ENCODE data around the gene PARD3.

The PARD3 gene

DNA sequence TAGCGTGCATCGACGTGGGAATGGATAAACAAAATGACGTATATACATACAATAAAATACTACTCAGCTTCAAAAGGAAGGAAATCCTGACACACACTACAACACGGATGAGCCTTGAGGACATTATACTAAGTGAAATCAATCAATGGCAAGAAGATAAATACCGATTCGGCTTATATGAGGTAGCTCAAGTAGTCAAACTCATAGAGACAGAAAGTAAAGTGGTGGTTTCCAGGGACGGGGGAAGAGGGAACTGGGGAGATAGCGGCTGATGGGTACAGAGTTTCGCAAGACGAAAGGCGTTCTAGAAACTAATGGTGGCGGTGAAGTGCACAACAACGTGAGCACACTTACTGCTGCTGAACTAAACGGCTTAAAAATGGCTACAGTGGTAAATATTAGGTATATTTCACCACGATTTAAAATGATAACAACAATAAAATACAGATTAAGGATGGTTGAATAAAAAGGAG is 516.7 kb downstream of the PARD3 start:
- no peak overlapping the region for H3K4me3 ChIP-seq (ENCODE audit: control insufficient read depth, low read depth, low read length)
- no peak for DNase-seq (ENCODE audit: low read depth)
- TF ChIP-seq, protein P1, sequence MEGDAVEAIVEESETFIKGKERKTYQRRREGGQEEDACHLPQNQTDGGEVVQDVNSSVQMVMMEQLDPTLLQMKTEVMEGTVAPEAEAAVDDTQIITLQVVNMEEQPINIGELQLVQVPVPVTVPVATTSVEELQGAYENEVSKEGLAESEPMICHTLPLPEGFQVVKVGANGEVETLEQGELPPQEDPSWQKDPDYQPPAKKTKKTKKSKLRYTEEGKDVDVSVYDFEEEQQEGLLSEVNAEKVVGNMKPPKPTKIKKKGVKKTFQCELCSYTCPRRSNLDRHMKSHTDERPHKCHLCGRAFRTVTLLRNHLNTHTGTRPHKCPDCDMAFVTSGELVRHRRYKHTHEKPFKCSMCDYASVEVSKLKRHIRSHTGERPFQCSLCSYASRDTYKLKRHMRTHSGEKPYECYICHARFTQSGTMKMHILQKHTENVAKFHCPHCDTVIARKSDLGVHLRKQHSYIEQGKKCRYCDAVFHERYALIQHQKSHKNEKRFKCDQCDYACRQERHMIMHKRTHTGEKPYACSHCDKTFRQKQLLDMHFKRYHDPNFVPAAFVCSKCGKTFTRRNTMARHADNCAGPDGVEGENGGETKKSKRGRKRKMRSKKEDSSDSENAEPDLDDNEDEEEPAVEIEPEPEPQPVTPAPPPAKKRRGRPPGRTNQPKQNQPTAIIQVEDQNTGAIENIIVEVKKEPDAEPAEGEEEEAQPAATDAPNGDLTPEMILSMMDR (conservative IDR thresholded peaks at IDR 0.05; ENCODE audit: control insufficient read depth, insufficient read depth, low read depth, low read length), result no peak

DNA sequence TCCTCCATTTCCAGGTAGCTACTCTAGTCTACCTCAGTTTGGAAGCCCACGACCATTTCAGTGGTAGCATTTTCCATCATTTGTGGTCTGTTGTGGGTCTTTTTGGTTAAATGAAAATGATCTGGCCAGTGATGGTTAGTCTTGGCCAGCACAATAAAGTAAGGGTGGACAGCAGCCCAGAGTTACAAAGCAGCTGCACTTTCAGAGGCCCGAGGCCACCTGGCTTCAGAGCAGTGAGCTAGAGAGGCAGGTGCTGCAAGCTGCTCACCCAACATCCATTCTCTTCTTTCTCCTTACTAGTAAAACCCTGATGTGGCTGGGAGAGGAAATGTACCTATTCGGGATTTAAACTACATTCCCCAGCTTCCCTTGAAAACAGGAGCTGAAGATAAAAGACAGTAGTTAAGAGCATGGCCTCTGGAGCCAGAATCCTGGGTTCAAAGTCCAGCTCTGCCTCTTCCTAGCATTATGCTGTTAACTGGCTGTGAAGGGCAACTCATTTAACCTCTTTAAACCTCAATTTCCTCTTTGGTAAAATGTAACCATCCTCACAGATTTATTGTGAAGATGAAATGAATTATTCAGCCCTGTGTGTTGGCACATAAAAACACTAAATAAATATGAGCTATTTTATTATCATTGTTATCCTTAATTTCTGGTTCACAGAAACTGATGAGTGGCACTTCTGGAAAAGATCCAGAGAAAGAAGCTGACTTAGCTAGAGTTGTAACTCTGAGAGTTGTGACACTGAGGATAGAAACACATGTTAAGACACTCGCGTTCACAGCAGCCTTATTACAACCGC is 517.4 kb downstream of the PARD3 start:
- no peak for DNase-seq (ENCODE audit: low read depth)
- no peak overlapping the region for H3K4me3 ChIP-seq (ENCODE audit: control insufficient read depth, low read depth, low read length)
- TF ChIP-seq, protein P1 (conservative IDR thresholded peaks at IDR 0.05; ENCODE audit: control insufficient read depth, insufficient read depth, low read depth, low read length), result no peak

DNA sequence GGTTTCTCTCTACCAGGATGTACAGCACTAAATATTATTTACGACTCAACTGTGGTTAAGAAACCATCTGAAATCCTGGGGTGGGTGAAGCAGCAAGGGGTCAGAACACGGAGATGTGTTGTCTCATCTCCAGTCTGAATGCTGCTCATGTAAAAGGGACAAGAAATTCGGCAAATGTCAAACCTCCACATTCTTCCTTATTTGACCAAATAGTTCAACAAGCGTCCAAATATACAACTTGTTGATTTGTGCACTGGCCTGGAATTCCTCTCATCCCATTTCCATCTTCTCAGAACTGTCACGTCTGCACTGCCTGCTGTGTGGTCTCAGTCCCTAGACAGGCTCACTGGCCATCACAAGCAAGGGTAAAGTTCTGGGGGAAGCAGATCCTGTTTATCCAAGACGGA is 520.0 kb downstream of the PARD3 start:
- TF ChIP-seq, protein P1 (conservative IDR thresholded peaks at IDR 0.05; ENCODE audit: control insufficient read depth, insufficient read depth, low read depth, low read length), result no peak
- peak; percentile 89 for DNase-seq (ENCODE audit: low read depth)
- no peak overlapping the region for H3K4me3 ChIP-seq (ENCODE audit: control insufficient read depth, low read depth, low read length)

DNA sequence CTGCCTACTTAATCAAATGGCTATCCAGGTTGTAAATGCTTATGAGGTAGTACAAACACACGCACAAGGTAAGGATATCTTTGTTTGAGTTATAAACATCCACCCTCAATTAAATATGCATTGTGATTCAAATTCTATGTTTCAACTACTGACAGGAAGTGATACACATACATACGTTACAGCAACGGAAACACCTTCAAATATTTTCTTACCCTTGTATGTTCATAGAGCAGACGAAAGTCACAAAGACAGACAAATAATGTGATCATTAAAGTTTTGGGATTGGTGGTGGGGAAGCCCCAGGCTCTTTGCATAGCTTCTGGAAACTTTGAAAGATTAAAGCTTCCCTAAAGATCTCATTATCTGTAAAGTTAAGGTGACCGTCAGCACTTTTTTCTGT is 521.0 kb downstream of the PARD3 start:
- TF ChIP-seq, protein P1 (conservative IDR thresholded peaks at IDR 0.05; ENCODE audit: control insufficient read depth, insufficient read depth, low read depth, low read length), result no peak
- DNase-seq (ENCODE audit: low read depth), result no peak
- H3K4me3 ChIP-seq (ENCODE audit: control insufficient read depth, low read depth, low read length), result no peak overlapping the region

DNA sequence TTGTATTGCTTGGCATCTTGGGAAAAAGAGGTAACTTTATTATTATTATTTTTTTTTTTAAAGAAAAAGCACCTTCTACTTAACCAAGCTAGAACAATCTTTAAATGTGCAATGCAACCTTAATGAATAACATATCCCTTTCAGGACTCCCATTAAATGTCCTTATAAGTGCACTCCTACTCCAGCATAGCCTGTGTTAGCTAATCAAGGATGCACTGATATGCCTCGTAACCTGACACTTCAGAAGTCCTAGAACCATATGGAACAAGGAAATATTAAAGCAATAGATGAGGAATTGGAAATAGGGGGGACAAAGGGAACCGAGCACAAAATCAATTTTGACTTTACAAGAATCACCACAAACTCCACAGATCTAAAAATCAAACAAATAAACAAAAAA is 522.4 kb downstream of the PARD3 start:
- TF ChIP-seq, protein P1 (conservative IDR thresholded peaks at IDR 0.05; ENCODE audit: control insufficient read depth, insufficient read depth, low read depth, low read length), result no peak
- no peak overlapping the region for H3K4me3 ChIP-seq (ENCODE audit: control insufficient read depth, low read depth, low read length)
- peak; percentile 44 for DNase-seq (ENCODE audit: low read depth)

DNA sequence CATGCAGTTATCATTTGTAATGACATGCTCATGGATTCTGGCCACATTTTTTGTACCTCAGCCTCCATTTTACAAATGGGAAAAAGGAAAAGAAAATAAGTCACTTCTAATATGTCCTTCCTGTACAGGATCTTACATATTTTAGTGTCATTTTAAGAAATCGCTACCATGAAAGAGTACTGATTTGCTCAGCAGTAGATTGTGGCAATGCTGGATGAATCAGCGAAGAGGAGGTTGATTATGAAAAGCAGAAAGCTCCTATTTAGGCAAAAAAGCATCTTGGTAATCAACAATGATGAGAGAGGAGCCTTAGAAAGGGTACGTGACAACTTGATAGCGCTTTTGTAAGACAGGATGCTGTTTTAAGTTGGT is 522.9 kb downstream of the PARD3 start:
- TF ChIP-seq, protein P1 (conservative IDR thresholded peaks at IDR 0.05; ENCODE audit: control insufficient read depth, insufficient read depth, low read depth, low read length), result no peak
- no peak overlapping the region for H3K4me3 ChIP-seq (ENCODE audit: control insufficient read depth, low read depth, low read length)
- peak; percentile 54 for DNase-seq (ENCODE audit: low read depth)

All from fibroblast of mammary gland (primary cell).